Activated naive CD8-positive, alpha-beta T cell (primary cell): ENCODE results near the gene DPP4.
"Not testable (repeated sequence)": the region's sequence is repeated elsewhere in the genome, so short reads cannot be mapped to it uniquely, and the experiment has no call there.

ENCODE experiments used
- H3K27ac Mint-ChIP-seq: one replicate; pipeline ENCODE4 v1.8.0; 2021; ENCODE audit warnings: mixed read lengths
- H3K27me3 Mint-ChIP-seq: one replicate; pipeline ENCODE4 v1.8.0; 2021; ENCODE audit warnings: mixed read lengths
- H3K36me3 Mint-ChIP-seq: one replicate; pipeline ENCODE4 v1.8.0; 2021; ENCODE audit warnings: mixed read lengths
- H3K4me1 Mint-ChIP-seq: one replicate; pipeline ENCODE4 v1.8.0; 2021; ENCODE audit warnings: low read depth, mixed read lengths
- H3K4me3 Mint-ChIP-seq: one replicate; pipeline ENCODE4 v1.8.0; 2021; ENCODE audit warnings: mild to moderate bottlenecking, mixed read lengths
- H3K9me3 Mint-ChIP-seq: one replicate; pipeline ENCODE4 v1.8.0; 2021; ENCODE audit warnings: low read depth, mixed read lengths

Gene DPP4

DNA sequence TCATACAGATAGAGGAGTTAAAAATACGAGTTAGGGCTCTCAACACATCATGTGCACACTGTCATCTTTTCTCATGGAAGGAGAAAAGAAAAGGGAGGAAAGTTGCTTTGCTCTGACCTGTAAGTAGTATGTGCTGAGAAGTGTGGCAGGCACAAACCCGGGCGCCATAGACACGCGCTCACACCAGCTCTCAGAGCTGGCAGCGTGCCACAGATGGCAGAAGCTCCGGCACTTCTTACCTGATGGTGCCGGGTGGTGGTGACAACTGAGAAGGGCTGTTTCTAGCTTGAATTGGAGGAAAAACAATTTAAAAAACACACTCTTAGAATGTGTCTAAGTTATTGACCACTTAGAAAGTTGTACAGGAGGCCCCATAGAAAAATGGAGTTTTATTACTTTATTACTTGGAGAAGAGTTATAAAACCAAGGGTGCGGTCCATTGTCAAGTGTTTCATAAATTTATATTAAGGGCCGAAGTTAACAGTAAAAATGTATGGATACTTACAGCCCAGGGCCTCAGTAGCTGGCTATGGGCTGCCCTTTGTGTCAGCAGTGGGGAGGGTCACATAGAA is 92.2 kb downstream of the DPP4 start:
- Mint-ChIP-seq H3K9me3 (no peaks in the 10 kb centered on the region), H3K27ac (no peak overlapping the region), H3K36me3 (peaks cover 6% of the 10 kb centered on the region), H3K27me3 (no peaks in the 10 kb centered on the region), H3K4me3 (no peak overlapping the region), H3K4me1 (peaks cover 18% of the 10 kb centered on the region)

GRCh38 chr2:161980976-161981375 is 93.0 kb downstream of the DPP4 start:
- no peak overlapping the region for H3K4me3 Mint-ChIP-seq
- H3K27ac Mint-ChIP-seq, result no peak overlapping the region
- no peaks in the 10 kb centered on the region for H3K27me3 Mint-ChIP-seq
- H3K9me3 Mint-ChIP-seq, result no peaks in the 10 kb centered on the region
- H3K4me1 Mint-ChIP-seq, result peaks cover 20% of the 10 kb centered on the region
- peaks cover 4% of the 10 kb centered on the region for H3K36me3 Mint-ChIP-seq

GRCh38 chr2:161979490-161979889 is 94.5 kb downstream of the DPP4 start:
- Mint-ChIP-seq H3K4me3 (no peak overlapping the region), H3K9me3 (no peaks in the 10 kb centered on the region), H3K27ac (no peak overlapping the region), H3K4me1 (peaks cover 26% of the 10 kb centered on the region), H3K36me3 (peaks cover 6% of the 10 kb centered on the region), H3K27me3 (no peaks in the 10 kb centered on the region)

- H3K4me1 Mint-ChIP-seq, result peaks cover 28% of the 10 kb centered on the region
- H3K9me3 Mint-ChIP-seq, H3K4me3 Mint-ChIP-seq, H3K27ac Mint-ChIP-seq, H3K27me3 Mint-ChIP-seq, H3K36me3 Mint-ChIP-seq: not testable (repeated sequence)
Measured at GRCh38 chr2:161977926-161978325, 96.1 kb downstream of the DPP4 start.

- no peaks in the 10 kb centered on the region for H3K9me3 Mint-ChIP-seq
- peaks cover 8% of the 10 kb centered on the region for H3K36me3 Mint-ChIP-seq
- no peak overlapping the region for H3K4me3 Mint-ChIP-seq
- H3K4me1 Mint-ChIP-seq, result peaks cover 26% of the 10 kb centered on the region
- H3K27ac Mint-ChIP-seq, result no peak overlapping the region
- H3K27me3 Mint-ChIP-seq, result no peaks in the 10 kb centered on the region
Measured at GRCh38 chr2:161976917-161977316, 97.1 kb downstream of the DPP4 start.

DNA sequence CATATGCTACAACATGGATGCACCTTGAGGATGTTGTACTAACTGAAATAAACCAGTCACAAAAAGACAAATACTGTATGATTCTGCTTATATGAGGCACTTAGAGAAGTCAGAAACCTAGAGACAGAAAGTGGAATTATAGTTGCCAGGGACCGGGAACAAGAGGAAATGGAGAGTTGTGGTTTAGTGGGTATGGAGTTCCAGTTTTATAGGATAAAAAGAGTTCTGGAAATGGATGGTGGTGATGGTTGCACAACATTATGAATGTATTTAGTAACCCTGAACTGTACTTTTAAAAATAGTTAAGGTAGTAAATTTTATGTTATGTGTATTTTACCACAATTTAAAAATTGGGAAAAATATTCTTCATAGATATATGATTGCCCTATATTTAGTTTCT is 97.7 kb downstream of the DPP4 start:
- H3K4me1 Mint-ChIP-seq, result peaks cover 24% of the 10 kb centered on the region
- no peaks in the 10 kb centered on the region for H3K9me3 Mint-ChIP-seq
- no peak overlapping the region for H3K4me3 Mint-ChIP-seq
- H3K36me3 Mint-ChIP-seq, result peaks cover 6% of the 10 kb centered on the region
- H3K27me3 Mint-ChIP-seq, result no peaks in the 10 kb centered on the region
- no peak overlapping the region for H3K27ac Mint-ChIP-seq

- H3K27ac Mint-ChIP-seq, result no peak overlapping the region
- H3K9me3 Mint-ChIP-seq, result no peaks in the 10 kb centered on the region
- H3K36me3 Mint-ChIP-seq, result peaks cover 8% of the 10 kb centered on the region
- H3K27me3 Mint-ChIP-seq, result no peaks in the 10 kb centered on the region
- H3K4me1 Mint-ChIP-seq, result peaks cover 23% of the 10 kb centered on the region
- no peak overlapping the region for H3K4me3 Mint-ChIP-seq
Measured at GRCh38 chr2:161975813-161976160, 98.2 kb downstream of the DPP4 start.

- peaks cover 8% of the 10 kb centered on the region for H3K36me3 Mint-ChIP-seq
- H3K9me3 Mint-ChIP-seq, result no peaks in the 10 kb centered on the region
- peaks cover 21% of the 10 kb centered on the region for H3K4me1 Mint-ChIP-seq
- H3K27ac Mint-ChIP-seq, result no peak overlapping the region
- no peaks in the 10 kb centered on the region for H3K27me3 Mint-ChIP-seq
- no peak overlapping the region for H3K4me3 Mint-ChIP-seq
Measured at GRCh38 chr2:161975062-161975812, 98.8 kb downstream of the DPP4 start.

DNA sequence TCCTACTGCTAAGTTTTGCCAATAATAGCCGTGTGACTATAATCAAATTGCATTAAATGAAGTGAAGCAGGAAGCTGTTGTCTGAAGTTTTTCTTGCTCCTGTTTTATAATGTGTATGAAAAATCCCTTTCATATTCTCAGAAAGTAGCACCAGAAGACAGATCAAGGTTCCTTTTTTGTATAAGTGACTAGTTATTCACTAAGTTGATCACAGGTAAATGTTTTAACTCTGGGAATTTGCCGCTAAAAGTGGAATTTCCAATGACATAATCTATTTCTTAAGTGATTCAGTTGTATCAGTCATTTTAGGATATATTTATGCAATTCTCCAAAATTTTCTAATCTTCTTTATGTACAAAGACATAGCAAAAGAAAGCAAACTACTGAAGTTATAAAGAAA is 99.6 kb downstream of the DPP4 start:
- peaks cover 8% of the 10 kb centered on the region for H3K36me3 Mint-ChIP-seq
- no peak overlapping the region for H3K4me3 Mint-ChIP-seq
- H3K27ac Mint-ChIP-seq, result peak overlapping the region; percentile 41
- no peaks in the 10 kb centered on the region for H3K9me3 Mint-ChIP-seq
- peaks cover 17% of the 10 kb centered on the region for H3K4me1 Mint-ChIP-seq
- no peaks in the 10 kb centered on the region for H3K27me3 Mint-ChIP-seq

- H3K27me3 Mint-ChIP-seq, result no peaks in the 10 kb centered on the region
- H3K4me1 Mint-ChIP-seq, result peaks cover 14% of the 10 kb centered on the region
- no peaks in the 10 kb centered on the region for H3K9me3 Mint-ChIP-seq
- no peak overlapping the region for H3K4me3 Mint-ChIP-seq
- H3K36me3 Mint-ChIP-seq, result peaks cover 8% of the 10 kb centered on the region
- no peak overlapping the region for H3K27ac Mint-ChIP-seq
Measured at GRCh38 chr2:161972866-161973265, 101.1 kb downstream of the DPP4 start.

GRCh38 chr2:161972232-161972631 is 101.8 kb downstream of the DPP4 start:
- H3K36me3 Mint-ChIP-seq, result peaks cover 8% of the 10 kb centered on the region
- no peak overlapping the region for H3K4me3 Mint-ChIP-seq
- H3K27me3 Mint-ChIP-seq, result no peaks in the 10 kb centered on the region
- peaks cover 13% of the 10 kb centered on the region for H3K4me1 Mint-ChIP-seq
- H3K9me3 Mint-ChIP-seq, result no peaks in the 10 kb centered on the region
- H3K27ac Mint-ChIP-seq, result no peak overlapping the region

DNA sequence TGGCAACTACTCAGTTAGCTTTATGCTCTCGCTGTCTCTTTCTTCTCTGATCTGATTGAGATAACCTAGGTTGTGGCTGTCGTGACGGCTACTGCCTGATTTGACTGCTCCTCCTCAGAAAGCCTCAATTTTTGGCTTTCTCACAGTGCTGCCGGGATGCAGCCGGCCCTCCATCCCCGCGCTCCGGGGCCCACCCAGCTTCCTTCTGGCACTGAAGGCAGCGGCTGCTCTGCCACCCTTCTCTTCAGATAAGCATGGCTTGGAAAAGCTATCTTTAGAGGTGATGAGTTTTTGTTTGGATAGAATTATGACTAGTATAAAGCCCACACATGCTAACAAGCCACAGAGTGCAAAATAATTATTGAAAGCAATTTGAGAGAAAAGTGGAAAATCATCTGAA is 102.5 kb downstream of the DPP4 start:
- no peaks in the 10 kb centered on the region for H3K27me3 Mint-ChIP-seq
- H3K27ac Mint-ChIP-seq, result no peak overlapping the region
- peaks cover 12% of the 10 kb centered on the region for H3K4me1 Mint-ChIP-seq
- peaks cover 8% of the 10 kb centered on the region for H3K36me3 Mint-ChIP-seq
- no peak overlapping the region for H3K4me3 Mint-ChIP-seq
- H3K9me3 Mint-ChIP-seq, result no peaks in the 10 kb centered on the region

DNA sequence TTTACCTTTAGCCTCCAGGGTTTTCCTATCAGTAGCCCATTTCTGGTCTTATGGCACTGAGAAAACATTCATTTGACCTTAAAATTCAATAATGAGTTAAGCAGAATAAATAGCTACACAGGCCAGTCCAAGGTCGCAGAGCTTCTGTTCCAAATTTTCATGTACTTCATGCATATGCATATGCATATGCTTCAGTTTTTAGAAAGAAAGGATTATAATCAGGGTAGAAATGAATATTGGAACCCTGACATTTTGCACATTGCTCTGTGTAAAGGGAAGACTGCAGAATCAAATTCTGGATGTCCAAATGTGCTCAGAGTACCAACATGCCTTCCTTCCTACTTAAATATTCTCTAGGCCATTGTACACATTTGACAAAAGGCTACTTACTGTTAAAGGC is 104.9 kb downstream of the DPP4 start:
- H3K9me3 Mint-ChIP-seq, result no peaks in the 10 kb centered on the region
- H3K4me1 Mint-ChIP-seq, result peaks cover 14% of the 10 kb centered on the region
- H3K4me3 Mint-ChIP-seq, result no peak overlapping the region
- H3K36me3 Mint-ChIP-seq, result peaks cover 4% of the 10 kb centered on the region
- no peaks in the 10 kb centered on the region for H3K27me3 Mint-ChIP-seq
- no peak overlapping the region for H3K27ac Mint-ChIP-seq

DNA sequence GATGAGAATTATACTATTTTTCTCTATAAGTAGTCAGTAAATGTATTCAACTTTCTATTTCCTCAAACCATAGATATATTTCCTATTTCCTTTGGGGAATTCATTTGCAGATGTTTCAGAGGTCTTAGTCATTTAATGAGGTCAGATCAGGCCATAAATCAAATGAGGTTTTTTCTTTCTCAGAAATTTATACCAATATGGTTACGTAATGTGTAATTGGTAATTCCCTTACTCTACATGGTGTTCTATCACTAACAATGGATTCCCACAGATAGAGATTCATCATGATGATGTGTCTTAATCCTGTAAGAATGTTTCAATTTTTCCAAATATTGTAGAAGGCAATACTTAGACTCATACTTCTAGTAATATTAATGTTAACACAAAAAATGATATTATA is 108.0 kb downstream of the DPP4 start:
- Mint-ChIP-seq H3K36me3 (peaks cover 4% of the 10 kb centered on the region), H3K27ac (peak overlapping the region; percentile 55), H3K27me3 (no peaks in the 10 kb centered on the region), H3K4me3 (no peak overlapping the region), H3K4me1 (peaks cover 23% of the 10 kb centered on the region), H3K9me3 (no peaks in the 10 kb centered on the region)

- Mint-ChIP-seq H3K36me3 (peaks cover 3% of the 10 kb centered on the region), H3K27me3 (no peaks in the 10 kb centered on the region), H3K9me3 (no peaks in the 10 kb centered on the region), H3K4me3 (no peak overlapping the region), H3K4me1 (peaks cover 25% of the 10 kb centered on the region), H3K27ac (no peak overlapping the region)
Measured at GRCh38 chr2:161964160-161964559, 109.9 kb downstream of the DPP4 start.

DNA sequence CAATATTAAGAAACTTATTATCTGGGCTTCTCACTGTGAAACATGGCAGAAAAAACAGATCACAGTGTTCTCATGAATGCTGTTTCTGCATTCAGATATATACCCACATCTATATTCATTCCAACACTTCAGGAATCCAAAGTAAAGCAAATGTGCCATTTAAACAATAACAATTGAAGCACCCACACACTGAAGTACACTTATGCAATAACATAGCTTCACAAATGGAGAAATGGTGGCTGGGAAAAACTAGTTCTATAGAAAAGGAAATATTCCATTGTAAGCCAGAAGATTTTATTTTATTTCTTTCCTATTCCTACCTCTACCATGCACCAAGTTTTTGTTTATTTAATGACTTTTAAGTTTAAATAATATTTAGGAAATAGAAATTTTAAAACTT is 111.9 kb downstream of the DPP4 start:
- H3K4me1 Mint-ChIP-seq, result peaks cover 31% of the 10 kb centered on the region
- no peaks in the 10 kb centered on the region for H3K27me3 Mint-ChIP-seq
- H3K27ac Mint-ChIP-seq, result no peak overlapping the region
- H3K36me3 Mint-ChIP-seq, result peaks cover 3% of the 10 kb centered on the region
- no peak overlapping the region for H3K4me3 Mint-ChIP-seq
- H3K9me3 Mint-ChIP-seq, result no peaks in the 10 kb centered on the region
